SK-N-SH (cell line): Measurements from ENCODE around the gene TBC1D2. TPM values are rescaled to one million over a fixed set of nuclear protein-coding genes. Genes with fewer than 3 reads are reported as not detected.

Experiments used
- CTCF ChIA-PET: fragments of 300-600, 350-600 bp; formaldehyde crosslinking; extraction: SDS; loops from one replicate; lab custom pipeline; 2021; lab: Yijun Ruan, JAX
- POLR2A ChIA-PET: fragments of 350-600 bp; sonication (Branson Sonifier 250); formaldehyde crosslinking; extraction: SDS; loops from one replicate; lab custom pipeline; 2020; ENCODE audit warnings: antibody characterized with exemption, inconsistent platforms; lab: Yijun Ruan, JAX
- DNase-seq: peaks from one replicate; pipeline ENCODE4 v3.0.0; 2012
- H2AFZ ChIP-seq: fragments of 200-600 bp; sonication (generic); 2 replicates; pipeline ENCODE4 v1.8.1; 2016; ENCODE audit warnings: antibody characterized with exemption, mild to moderate bottlenecking, low read depth
- H3F3A ChIP-seq: fragments of 200-600 bp; sonication (generic); replicated peaks from 2 replicates; pipeline ENCODE3; 2016; ENCODE audit warnings: antibody characterized with exemption, mild to moderate bottlenecking; ENCODE audit not compliant: insufficient read depth
- H3K27ac ChIP-seq, 2 experiments: fragments of 200-500 bp in 1 of 2; fragments of 200-600 bp in 1 of 2; sonication (Bioruptor generic) in 1 of 2; sonication (generic), shearing (Covaris generic) in 1 of 2; 2 replicates each; pipeline versions ENCODE4 v1.5.1 to v1.6.1; 2014 to 2016; ENCODE audit warnings: low read depth in 2 of 2, inconsistent platforms in 1 of 2, low read length in 1 of 2, mild to moderate bottlenecking in 1 of 2, mixed read lengths in 1 of 2
- H3K27me3 ChIP-seq: fragments of 200-600 bp; sonication (generic), shearing (Covaris generic); 2 replicates; pipeline ENCODE4 v1.6.1; 2016; ENCODE audit warnings: mixed run types; ENCODE audit not compliant: insufficient read depth
- H3K36me3 ChIP-seq, 2 experiments: fragments of 200-500 bp in 1 of 2; fragments of 200-600 bp in 1 of 2; sonication (Bioruptor generic) in 1 of 2; sonication (generic) in 1 of 2; replicated peaks in 1 of 2; 2 replicates each; pipeline versions ENCODE3 to v1.5.1; 2014 to 2016; ENCODE audit warnings: low read length in 1 of 2, mild to moderate bottlenecking in 1 of 2; ENCODE audit not compliant: insufficient read depth in 2 of 2, control insufficient read depth in 1 of 2
- H3K4me1 ChIP-seq, 2 experiments: fragments of 200-500 bp in 1 of 2; fragments of 200-600 bp in 1 of 2; sonication (Bioruptor generic) in 1 of 2; sonication (generic), shearing (Covaris generic) in 1 of 2; 2 replicates each; pipeline versions ENCODE4 v1.5.1 to v1.6.1; 2014 to 2016; ENCODE audit warnings: low read depth in 1 of 2, low read length in 1 of 2, mixed run types in 1 of 2; ENCODE audit not compliant: insufficient read depth in 2 of 2, control insufficient read depth in 1 of 2
- H3K4me2 ChIP-seq: fragments of 200-600 bp; sonication (generic), shearing (Covaris generic); 2 replicates; pipeline ENCODE4 v1.6.1; 2017; ENCODE audit warnings: mixed run types
- H3K4me3 ChIP-seq, 2 experiments: fragments of 200-500 bp in 1 of 2; fragments of 200-600 bp in 1 of 2; sonication (Bioruptor generic) in 1 of 2; sonication (generic), shearing (Covaris generic) in 1 of 2; 2 replicates each; pipeline versions ENCODE4 v1.5.1 to v1.8.1; 2014 to 2016; ENCODE audit warnings: low read depth in 2 of 2, inconsistent platforms in 1 of 2, low read length in 1 of 2, mild to moderate bottlenecking in 1 of 2, mixed read lengths in 1 of 2, moderate library complexity in 1 of 2
- H3K79me2 ChIP-seq: fragments of 200-600 bp; sonication (generic); 2 replicates; pipeline ENCODE4 v1.8.1; 2017; ENCODE audit warnings: mild to moderate bottlenecking; ENCODE audit not compliant: insufficient read depth
- H3K9ac ChIP-seq: fragments of 200-600 bp; sonication (generic); 2 replicates; pipeline ENCODE4 v1.6.1; 2017; ENCODE audit warnings: mixed run types
- H3K9me2 ChIP-seq: fragments of 200-600 bp; sonication (generic); 2 replicates; pipeline ENCODE4 v1.6.1; 2017; ENCODE audit warnings: mixed run types
- H3K9me3 ChIP-seq: fragments of 200-600 bp; sonication (generic); 2 replicates; pipeline ENCODE4 v1.6.1; 2017; ENCODE audit warnings: mixed run types, mild to moderate bottlenecking, moderate library complexity
- H4K20me1 ChIP-seq: fragments of 200-600 bp; sonication (generic); 2 replicates; pipeline ENCODE4 v1.6.1; 2017; ENCODE audit warnings: mild to moderate bottlenecking, mixed run types; ENCODE audit not compliant: insufficient read depth
- CHD2 ChIP-seq: fragments of 150-350 bp; IDR thresholded peaks from 2 replicates; pipeline ENCODE4 v1.6.1; 2018; ENCODE audit warnings: low read length; ENCODE audit not compliant: partially characterized antibody
- CTCF ChIP-seq: fragments of 200-600 bp; sonication (generic); IDR thresholded peaks from 2 replicates; pipeline ENCODE4 v1.6.1; 2017; ENCODE audit warnings: antibody characterized with exemption, mild to moderate bottlenecking, moderate library complexity
- ELF1 ChIP-seq: IDR thresholded peaks from 2 replicates; pipeline ENCODE4 v1.4.0; 2012
- EP300 ChIP-seq, 2 experiments: IDR thresholded peaks; 2 replicates each; pipeline versions ENCODE4 v1.4.0 to v1.6.1; 2012; ENCODE audit warnings: borderline replicate concordance in 1 of 2, low read depth in 1 of 2, low read length in 1 of 2
- GATA2 ChIP-seq: sonication (generic); formaldehyde crosslinking; IDR thresholded peaks from 2 replicates; pipeline ENCODE4 v1.5.0; 2020; ENCODE audit warnings: mild to moderate bottlenecking, missing genetic modification reagents
- MEF2A ChIP-seq: IDR thresholded peaks from 2 replicates; pipeline ENCODE4 v1.4.0; 2012; ENCODE audit warnings: low read depth, borderline replicate concordance
- MXI1 ChIP-seq: IDR thresholded peaks from 2 replicates; pipeline ENCODE4 v1.6.1; 2012; ENCODE audit warnings: mild to moderate bottlenecking, low read depth, low read length, improper control_type of control experiment
- NFIC ChIP-seq: IDR thresholded peaks from 2 replicates; pipeline ENCODE4 v1.4.0; 2012; ENCODE audit warnings: borderline replicate concordance
- NRF1 ChIP-seq: IDR thresholded peaks from 2 replicates; pipeline ENCODE4 v1.6.1; 2012; ENCODE audit warnings: low read depth, mild to moderate bottlenecking, low read length
- POLR2AphosphoS5 ChIP-seq: IDR thresholded peaks from 2 replicates; pipeline ENCODE4 v1.6.1; 2012; ENCODE audit warnings: low read depth, low read length
- RFX5 ChIP-seq: IDR thresholded peaks from 2 replicates; pipeline ENCODE4 v1.6.1; 2012; ENCODE audit warnings: mild to moderate bottlenecking, improper control_type of control experiment, low read length
- RXRA ChIP-seq: IDR thresholded peaks from 2 replicates; pipeline ENCODE4 v1.4.0; 2012; ENCODE audit warnings: low read depth, mild to moderate bottlenecking, borderline replicate concordance
- TAF1 ChIP-seq: IDR thresholded peaks from 2 replicates; pipeline ENCODE4 v1.6.1; 2012; ENCODE audit warnings: low read depth, mild to moderate bottlenecking, low read length, moderate library complexity, borderline replicate concordance
- TCF12 ChIP-seq: IDR thresholded peaks from 2 replicates; pipeline ENCODE4 v1.4.0; 2012
- USF2 ChIP-seq: fragments of 150-350 bp; IDR thresholded peaks from 2 replicates; pipeline ENCODE4 v1.6.1; 2017; ENCODE audit warnings: antibody characterized with exemption, low read length, low read depth, borderline replicate concordance
- ZBTB33 ChIP-seq: IDR thresholded peaks from 2 replicates; pipeline ENCODE4 v1.4.0; 2012; ENCODE audit warnings: low read depth, borderline replicate concordance
- WGBS: methylation state at CpG from one replicate; pipeline ENCODE4 v1.1.6; 2017; ENCODE audit warnings: low lambda C conversion rate; 5-methylcytosine and 5-hydroxymethylcytosine counted together
- polyA plus RNA-seq, 3 experiments: library from polyadenylated mRNA; depleted of rRNA; stranded (reverse); fragments of >200 nt; gene quantifications; 2 replicates each; pipeline ENCODE4 v1.2.3, GENCODE V29; 2012
- TF ChIP-seq, protein P1 (sequence below): IDR thresholded peaks from 2 replicates; pipeline ENCODE4 v1.4.0; 2012; ENCODE audit warnings: low read depth, borderline replicate concordance
- TF ChIP-seq, protein P2 (sequence below): IDR thresholded peaks from 2 replicates; pipeline ENCODE4; 2012

Gene TBC1D2
- polyA plus RNA-seq, 1 of the 3 experiments (the other 2 are of a cell fraction), result 5.6 TPM

- WGBS, result 92% methylated on average over 2 of the region's 4 CpGs
- Histone ChIP-seq H3K79me2 (no peaks in the 10 kb centered on the region), H3K4me3 (no peak overlapping the region), H3K27me3 (no peaks in the 10 kb centered on the region), H3K27ac (no peak overlapping the region), H2AFZ (no peak overlapping the region), H4K20me1 (no peaks in the 10 kb centered on the region), H3K9ac (no peak overlapping the region), H3F3A (no peaks in the 10 kb centered on the region), H3K36me3 (no peaks in the 10 kb centered on the region), H3K9me3 (no peaks in the 10 kb centered on the region)
- ChIA-PET POLR2A (interaction anchor here (0.9 to 1.2 kb wide), 2 partner anchors 61 to 77 kb away, joined by 3 to 4 read pairs; partner anchors contain the start of gene TRIM14), CTCF (interaction anchor here (1.5 to 2.7 kb wide), 3 partner anchors 10 to 69 kb away, joined by 5 to 23 read pairs (median 9); no protein-coding TSS in a partner anchor)
- no peak for DNase-seq
- TF ChIP-seq MEF2A, result no peak
- no peak for TF ChIP-seq RXRA
- TF ChIP-seq, protein P1, sequence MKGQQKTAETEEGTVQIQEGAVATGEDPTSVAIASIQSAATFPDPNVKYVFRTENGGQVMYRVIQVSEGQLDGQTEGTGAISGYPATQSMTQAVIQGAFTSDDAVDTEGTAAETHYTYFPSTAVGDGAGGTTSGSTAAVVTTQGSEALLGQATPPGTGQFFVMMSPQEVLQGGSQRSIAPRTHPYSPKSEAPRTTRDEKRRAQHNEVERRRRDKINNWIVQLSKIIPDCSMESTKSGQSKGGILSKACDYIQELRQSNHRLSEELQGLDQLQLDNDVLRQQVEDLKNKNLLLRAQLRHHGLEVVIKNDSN, result no peak
- no peak for TF ChIP-seq EP300 (IDR thresholded peaks at IDR 0.05; ENCODE audit: borderline replicate concordance in 1 of 2, low read depth in 1 of 2, low read length in 1 of 2)
- TF ChIP-seq CTCF, result no peak
- TF ChIP-seq NFIC, result no peak
- no peak for TF ChIP-seq NRF1
- TF ChIP-seq MXI1, result no peak
- no peak for TF ChIP-seq GATA2
- no peak for TF ChIP-seq CHD2
- TF ChIP-seq, protein P2, sequence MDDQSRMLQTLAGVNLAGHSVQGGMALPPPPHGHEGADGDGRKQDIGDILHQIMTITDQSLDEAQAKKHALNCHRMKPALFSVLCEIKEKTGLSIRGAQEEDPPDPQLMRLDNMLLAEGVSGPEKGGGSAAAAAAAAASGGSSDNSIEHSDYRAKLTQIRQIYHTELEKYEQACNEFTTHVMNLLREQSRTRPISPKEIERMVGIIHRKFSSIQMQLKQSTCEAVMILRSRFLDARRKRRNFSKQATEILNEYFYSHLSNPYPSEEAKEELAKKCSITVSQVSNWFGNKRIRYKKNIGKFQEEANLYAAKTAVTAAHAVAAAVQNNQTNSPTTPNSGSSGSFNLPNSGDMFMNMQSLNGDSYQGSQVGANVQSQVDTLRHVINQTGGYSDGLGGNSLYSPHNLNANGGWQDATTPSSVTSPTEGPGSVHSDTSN, result no peak
- TF ChIP-seq POLR2AphosphoS5, result no peak
- no peak for TF ChIP-seq USF2
- no peak for TF ChIP-seq TAF1
- TF ChIP-seq TCF12, result no peak
- TF ChIP-seq RFX5, result no peak
- no peak for TF ChIP-seq ELF1
- TF ChIP-seq ZBTB33, result no peak
- TF ChIP-seq, all 33 proteins: peak for 0
- Histone ChIP-seq H3K4me1 (peaks cover 0 to 11% of the 10 kb centered on the region in 2 experiments; a peak in 1 of 4 replicates), H3K4me2 (no peak overlapping the region), H3K9me2 (no peaks in the 10 kb centered on the region)
Observed at GRCh38 chr9:98195671-98196070, 59.8 kb downstream of the TBC1D2 start.
